ENCODE measurements around the gene PCNT.

DNA sequence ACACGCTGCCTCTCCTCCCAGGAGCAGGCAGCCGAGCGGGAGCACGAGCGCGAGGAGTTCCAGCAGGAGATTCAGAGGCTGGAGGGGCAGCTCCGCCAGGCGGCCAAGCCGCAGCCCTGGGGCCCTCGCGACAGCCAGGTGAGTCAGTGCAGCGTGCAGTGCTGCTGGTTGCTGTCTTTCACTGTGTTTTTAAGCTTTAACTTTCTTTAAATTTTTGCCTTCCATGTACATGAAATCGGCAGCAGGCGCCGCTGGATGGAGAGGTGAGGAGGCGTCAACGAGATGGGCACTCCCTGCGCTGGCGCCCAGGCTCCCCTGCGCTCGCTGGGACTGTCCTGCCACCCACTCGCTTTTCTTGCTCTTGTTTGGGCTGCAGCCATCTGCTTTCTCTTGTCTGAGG lies 74.0 kb downstream of the PCNT start:
- TF ChIP-seq CTCF (IDR thresholded peaks at IDR 0.05) (no peak), POLR2A (IDR thresholded peaks at IDR 0.05) (no peak), POLR2AphosphoS5 (IDR thresholded peaks at IDR 0.05) (no peak)

All from breast epithelium (tissue), 3 donors.